ENCODE results near the gene PCDHGA10.
A peak's percentile ranks its signal among the peaks of the same experiment; 100 is the strongest.

DNA sequence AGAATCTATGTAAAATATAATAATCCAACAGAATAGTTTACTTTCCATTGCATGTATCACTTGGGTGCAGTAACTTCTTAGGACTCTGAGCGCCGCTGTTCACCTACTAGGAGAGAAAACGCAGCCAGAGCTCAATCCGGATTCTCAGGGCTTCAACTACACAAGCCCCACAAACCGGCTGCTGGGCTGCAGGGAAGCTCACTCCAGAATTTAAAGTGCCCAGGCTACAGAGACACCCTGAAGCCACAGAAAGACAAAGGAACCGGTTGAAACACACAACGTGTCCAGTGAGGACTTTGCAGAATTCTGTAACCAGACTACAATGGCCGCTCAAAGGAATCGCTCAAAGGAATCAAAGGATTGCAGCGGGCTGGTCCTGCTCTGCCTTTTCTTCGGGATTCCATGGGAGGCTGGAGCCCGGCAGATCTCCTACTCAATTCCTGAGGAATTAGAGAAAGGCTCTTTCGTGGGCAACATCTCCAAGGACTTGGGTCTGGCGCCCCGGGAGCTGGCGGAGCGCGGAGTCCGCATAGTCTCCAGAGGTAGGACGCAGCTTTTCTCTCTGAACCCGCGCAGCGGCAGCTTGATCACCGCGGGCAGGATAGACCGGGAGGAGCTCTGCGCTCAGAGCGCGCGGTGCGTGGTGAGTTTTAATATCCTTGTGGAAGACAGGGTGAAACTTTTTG, at the start of gene PCDHGA10:
- TF ChIP-seq, protein P1, sequence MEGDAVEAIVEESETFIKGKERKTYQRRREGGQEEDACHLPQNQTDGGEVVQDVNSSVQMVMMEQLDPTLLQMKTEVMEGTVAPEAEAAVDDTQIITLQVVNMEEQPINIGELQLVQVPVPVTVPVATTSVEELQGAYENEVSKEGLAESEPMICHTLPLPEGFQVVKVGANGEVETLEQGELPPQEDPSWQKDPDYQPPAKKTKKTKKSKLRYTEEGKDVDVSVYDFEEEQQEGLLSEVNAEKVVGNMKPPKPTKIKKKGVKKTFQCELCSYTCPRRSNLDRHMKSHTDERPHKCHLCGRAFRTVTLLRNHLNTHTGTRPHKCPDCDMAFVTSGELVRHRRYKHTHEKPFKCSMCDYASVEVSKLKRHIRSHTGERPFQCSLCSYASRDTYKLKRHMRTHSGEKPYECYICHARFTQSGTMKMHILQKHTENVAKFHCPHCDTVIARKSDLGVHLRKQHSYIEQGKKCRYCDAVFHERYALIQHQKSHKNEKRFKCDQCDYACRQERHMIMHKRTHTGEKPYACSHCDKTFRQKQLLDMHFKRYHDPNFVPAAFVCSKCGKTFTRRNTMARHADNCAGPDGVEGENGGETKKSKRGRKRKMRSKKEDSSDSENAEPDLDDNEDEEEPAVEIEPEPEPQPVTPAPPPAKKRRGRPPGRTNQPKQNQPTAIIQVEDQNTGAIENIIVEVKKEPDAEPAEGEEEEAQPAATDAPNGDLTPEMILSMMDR (IDR thresholded peaks at IDR 0.05) = peak; percentile 41
- TF ChIP-seq EZH2 (IDR thresholded peaks at IDR 0.05) = no peak
